ENCODE results near the gene STIM1. TPM values are rescaled to one million over a fixed set of nuclear protein-coding genes. Genes with fewer than 3 reads are reported as not detected.

The STIM1 gene
- total and polyA plus RNA-seq, 10 of the 15 experiments (the other 5 are each of a cell fraction or from before 2014, with no cell fraction given): 8.6 to 57.7 (median 29.3) TPM

- TF ChIP-seq JUND (IDR thresholded peaks at IDR 0.05; ENCODE audit: low read depth, low read length): no peak
- no peak for TF ChIP-seq IKZF1 (conservative IDR thresholded peaks at IDR 0.05)
- TF ChIP-seq CEBPZ (IDR thresholded peaks at IDR 0.05; ENCODE audit: low read depth, low read length): no peak
- TF ChIP-seq NR2C2 (IDR thresholded peaks at IDR 0.05; ENCODE audit: borderline replicate concordance, control insufficient read depth, insufficient read length, low read depth): no peak
- TF ChIP-seq NKRF (conservative IDR thresholded peaks at IDR 0.05): no peak
- TF ChIP-seq GATAD2B (conservative IDR thresholded peaks at IDR 0.05; ENCODE audit: low read depth): no peak
- TF ChIP-seq MEF2A (IDR thresholded peaks at IDR 0.05; ENCODE audit: insufficient read depth, low read depth, low read length): no peak
- TF ChIP-seq BCLAF1 (IDR thresholded peaks at IDR 0.05): no peak
- TF ChIP-seq SMARCA5 (IDR thresholded peaks at IDR 0.05): peak; percentile 42; the same call in 1 of the 2 replicates
- no peak for TF ChIP-seq LARP7 (IDR thresholded peaks at IDR 0.05)
- TF ChIP-seq PBX3 (IDR thresholded peaks at IDR 0.05; ENCODE audit: insufficient replicate concordance, low read depth, low read length): no peak
- TF ChIP-seq NFIC (IDR thresholded peaks at IDR 0.05; ENCODE audit: low read depth, low read length): no peak
- TF ChIP-seq MEF2B (IDR thresholded peaks at IDR 0.05; ENCODE audit: partially characterized antibody, poor library complexity, severe bottlenecking): no peak
- TF ChIP-seq TCF3 (IDR thresholded peaks at IDR 0.05; ENCODE audit: borderline replicate concordance, insufficient read depth, low read depth, low read length): no peak
- TF ChIP-seq ZNF24 (IDR thresholded peaks at IDR 0.05): peak; percentile 83; the same call in 1 of the 2 replicates
Measured at GRCh38 chr11:3849297-3849874, 6.1 kb upstream of the STIM1 start (continued).

All from GM12878 (cell line).